ENCODE data around the gene ATN1. TPM values are rescaled to one million over a fixed set of nuclear protein-coding genes. Genes with fewer than 3 reads are reported as not detected.

ATN1 gene
- polyA plus RNA-seq, 1 donor = 66.6 TPM

DNA sequence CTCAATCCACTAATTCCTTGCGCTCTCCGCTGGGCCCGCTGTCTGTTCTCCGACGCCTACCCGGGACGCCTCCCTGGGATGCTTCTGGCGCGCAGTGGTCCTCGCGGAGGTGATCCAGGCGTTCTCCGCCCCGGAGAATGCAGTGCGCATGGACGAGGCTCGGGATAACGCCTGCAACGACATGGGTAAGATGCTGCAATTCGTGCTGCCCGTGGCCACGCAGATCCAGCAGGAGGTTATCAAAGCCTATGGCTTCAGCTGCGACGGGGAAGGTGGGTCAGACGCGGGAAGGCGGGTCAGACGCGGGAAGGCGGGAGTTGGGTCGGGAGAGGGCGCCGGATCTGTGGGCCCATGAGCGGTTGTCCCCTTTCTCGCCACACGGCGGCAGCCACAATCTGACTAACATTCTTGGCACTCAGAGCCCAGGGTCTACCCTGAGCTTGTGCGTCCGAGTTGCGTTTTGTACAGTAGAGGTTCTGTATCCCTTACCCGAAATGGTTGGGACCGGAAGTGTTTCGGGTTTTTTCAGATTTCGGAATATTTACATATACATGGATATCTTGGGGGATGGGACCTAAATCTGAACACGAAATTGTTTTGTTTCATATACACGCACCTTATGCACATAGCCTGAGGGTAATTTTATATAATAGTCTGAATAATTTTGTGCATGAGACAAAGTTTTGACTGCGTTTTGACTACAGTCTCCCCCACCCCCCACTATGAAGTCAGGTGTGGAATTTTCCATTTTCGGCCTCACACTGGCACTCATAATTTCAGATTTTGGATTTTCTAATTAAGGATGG is 16.8 kb downstream of the ATN1 start:
- Histone ChIP-seq H3K27ac (ENCODE audit: low read length) (peak overlapping the region; percentile 98), H3K4me3 (ENCODE audit: low read length) (peak overlapping the region; percentile 70), H3K9me3 (ENCODE audit: control insufficient read depth, low read depth, low read length) (no peaks in the 10 kb centered on the region), H3K4me1 (ENCODE audit: control insufficient read depth, insufficient read depth, low read length) (peaks cover 25% of the 10 kb centered on the region), H3K27me3 (ENCODE audit: control insufficient read depth, insufficient read depth, low read length) (no peaks in the 10 kb centered on the region), H3K36me3 (ENCODE audit: control insufficient read depth, insufficient read depth, low read length) (peaks cover 25% of the 10 kb centered on the region)
- DNase-seq = peak; percentile 86 to 92
- WGBS (ENCODE audit: insufficient coverage, low lambda C conversion rate) = 20% methylated on average over 6 of the region's 48 CpGs

DNA sequence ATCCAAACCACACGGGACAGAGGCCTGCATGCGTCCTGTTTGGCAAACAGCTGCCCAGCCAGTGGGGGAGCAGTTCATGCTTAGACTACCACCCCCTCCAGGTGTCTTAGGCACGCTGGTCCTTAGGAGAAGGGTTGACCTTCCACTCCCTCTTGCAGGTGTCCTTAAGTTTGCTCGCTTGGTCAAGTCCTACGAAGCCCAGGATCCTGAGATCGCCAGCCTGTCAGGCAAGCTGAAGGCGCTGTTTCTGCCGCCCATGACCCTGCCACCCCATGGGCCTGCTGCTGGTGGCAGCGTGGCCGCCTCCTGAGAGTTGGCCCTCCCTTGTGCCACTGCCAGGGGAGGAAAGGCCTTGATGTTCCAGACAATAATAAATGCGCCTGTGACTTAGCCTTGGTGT is 17.9 kb downstream of the ATN1 start:
- Histone ChIP-seq H3K9me3 (ENCODE audit: control insufficient read depth, low read depth, low read length) (no peaks in the 10 kb centered on the region), H3K27me3 (ENCODE audit: control insufficient read depth, insufficient read depth, low read length) (no peaks in the 10 kb centered on the region), H3K4me1 (ENCODE audit: control insufficient read depth, insufficient read depth, low read length) (peaks cover 25% of the 10 kb centered on the region), H3K4me3 (ENCODE audit: low read length) (peak overlapping the region; percentile 29), H3K36me3 (ENCODE audit: control insufficient read depth, insufficient read depth, low read length) (peaks cover 21% of the 10 kb centered on the region), H3K27ac (ENCODE audit: low read length) (peak overlapping the region; percentile 98)
- WGBS (ENCODE audit: insufficient coverage, low lambda C conversion rate) = no CpG with 5 or more reads among the region's 11 CpGs
- no peak for DNase-seq

DNA sequence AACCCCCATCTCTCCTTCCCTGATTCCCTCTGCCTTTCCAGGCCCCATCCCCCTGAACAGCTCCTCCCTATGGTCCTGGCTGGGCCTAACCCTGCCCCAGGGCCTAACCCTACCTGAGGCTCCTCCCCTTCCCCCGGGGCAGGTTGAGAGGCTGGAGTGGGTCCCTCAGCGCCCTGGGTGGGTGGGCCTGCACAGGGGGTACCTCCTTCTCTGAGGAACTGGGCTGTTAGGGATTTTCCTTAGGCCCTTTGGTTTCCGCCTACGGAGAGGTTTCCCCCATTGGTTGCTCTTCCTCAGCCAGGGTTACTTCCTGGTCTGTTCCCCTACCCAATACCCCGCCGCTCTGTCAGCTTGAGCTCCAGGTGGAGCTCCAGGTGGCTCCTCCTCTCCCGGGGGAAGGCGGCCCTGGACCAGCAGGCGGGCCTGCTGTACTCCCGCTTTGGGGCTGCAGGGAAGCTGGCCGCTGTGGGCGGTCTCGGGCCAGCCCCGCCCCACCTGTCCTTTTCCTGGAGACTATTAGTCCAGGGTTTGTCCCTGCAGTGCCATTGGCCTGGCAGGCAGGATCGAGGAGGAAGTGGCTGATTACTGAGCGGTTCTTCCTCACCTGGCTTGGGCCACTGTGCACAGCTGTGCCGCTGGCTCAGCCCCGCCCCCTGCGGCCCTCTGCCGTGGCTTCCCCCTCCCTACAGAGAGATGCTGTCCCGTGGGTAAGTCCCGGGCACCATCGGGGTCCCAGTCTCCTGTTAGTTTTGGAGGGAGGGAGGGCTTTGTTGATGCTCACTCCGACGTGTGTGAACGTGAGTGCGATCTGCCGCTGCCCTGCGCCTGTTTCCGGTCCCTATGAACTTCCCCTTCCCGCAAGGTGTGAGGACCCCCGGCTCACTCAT is 18.5 kb downstream of the ATN1 start:
- no peaks in the 10 kb centered on the region for H3K9me3 ChIP-seq (ENCODE audit: control insufficient read depth, low read depth, low read length)
- peaks cover 14% of the 10 kb centered on the region for H3K36me3 ChIP-seq (ENCODE audit: control insufficient read depth, insufficient read depth, low read length)
- no CpG with 5 or more reads among the region's 32 CpGs for WGBS (ENCODE audit: insufficient coverage, low lambda C conversion rate)
- peak overlapping the region; percentile 98 for H3K27ac ChIP-seq (ENCODE audit: low read length)
- peaks cover 25% of the 10 kb centered on the region for H3K4me1 ChIP-seq (ENCODE audit: control insufficient read depth, insufficient read depth, low read length)
- H3K27me3 ChIP-seq (ENCODE audit: control insufficient read depth, insufficient read depth, low read length) = no peaks in the 10 kb centered on the region
- H3K4me3 ChIP-seq (ENCODE audit: low read length) = peak overlapping the region; percentile 57
- DNase-seq = peak; percentile 97 to 99

DNA sequence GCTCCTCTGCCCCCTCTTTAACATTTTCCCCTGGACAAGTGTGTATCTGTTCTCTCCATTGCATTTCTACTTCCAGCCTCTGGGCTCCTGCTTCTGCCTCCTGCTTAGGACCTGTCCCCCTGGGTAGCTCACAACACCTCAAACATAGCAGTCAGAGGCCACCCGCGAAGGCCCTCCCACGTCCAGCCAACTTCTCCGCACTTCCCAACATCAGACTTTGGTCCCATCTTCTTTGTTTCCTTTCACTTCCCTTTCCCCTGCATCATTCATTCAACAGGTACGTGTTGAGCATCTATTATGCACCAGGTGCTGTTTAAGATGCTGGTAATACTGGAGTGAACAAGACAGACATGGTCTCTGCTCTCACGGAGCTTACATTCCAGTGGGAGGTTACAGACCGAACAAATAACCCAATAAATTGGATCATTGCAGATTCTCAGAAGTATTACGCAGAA is 19.2 kb downstream of the ATN1 start:
- Histone ChIP-seq H3K36me3 (ENCODE audit: control insufficient read depth, insufficient read depth, low read length) (peaks cover 8% of the 10 kb centered on the region), H3K9me3 (ENCODE audit: control insufficient read depth, low read depth, low read length) (no peaks in the 10 kb centered on the region), H3K4me3 (ENCODE audit: low read length) (peak overlapping the region; percentile 57), H3K4me1 (ENCODE audit: control insufficient read depth, insufficient read depth, low read length) (peaks cover 25% of the 10 kb centered on the region), H3K27ac (ENCODE audit: low read length) (peak overlapping the region; percentile 30), H3K27me3 (ENCODE audit: control insufficient read depth, insufficient read depth, low read length) (no peaks in the 10 kb centered on the region)
- 27% methylated on average over 2 of the region's 8 CpGs for WGBS (ENCODE audit: insufficient coverage, low lambda C conversion rate)
- no peak for DNase-seq

DNA sequence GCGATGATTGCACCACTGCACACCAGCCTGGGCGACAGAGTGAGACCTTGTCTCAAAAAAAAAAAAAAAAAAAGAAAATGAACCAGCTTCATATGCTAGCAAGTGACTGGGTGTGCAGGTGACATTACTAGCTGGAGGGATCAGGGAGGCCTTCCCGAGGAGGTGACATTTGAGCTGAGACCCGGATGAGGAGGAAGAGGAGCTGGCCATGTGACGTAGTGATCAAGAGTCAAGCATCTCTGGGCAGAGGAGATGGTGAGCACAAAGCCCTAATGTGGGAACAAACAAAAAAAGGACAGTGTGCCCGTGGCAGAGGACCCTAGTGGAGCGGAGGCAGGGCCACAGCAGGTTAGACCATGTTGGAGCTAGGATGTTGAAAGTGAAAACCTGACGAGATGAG is 19.9 kb downstream of the ATN1 start:
- no peaks in the 10 kb centered on the region for H3K27me3 ChIP-seq (ENCODE audit: control insufficient read depth, insufficient read depth, low read length)
- no peaks in the 10 kb centered on the region for H3K9me3 ChIP-seq (ENCODE audit: control insufficient read depth, low read depth, low read length)
- WGBS (ENCODE audit: insufficient coverage, low lambda C conversion rate) = 77% methylated on average over 3 of the region's 8 CpGs
- peaks cover 3% of the 10 kb centered on the region for H3K36me3 ChIP-seq (ENCODE audit: control insufficient read depth, insufficient read depth, low read length)
- H3K27ac ChIP-seq (ENCODE audit: low read length) = no peak overlapping the region
- no peak overlapping the region for H3K4me3 ChIP-seq (ENCODE audit: low read length)
- peaks cover 25% of the 10 kb centered on the region for H3K4me1 ChIP-seq (ENCODE audit: control insufficient read depth, insufficient read depth, low read length)
- no peak for DNase-seq

DNA sequence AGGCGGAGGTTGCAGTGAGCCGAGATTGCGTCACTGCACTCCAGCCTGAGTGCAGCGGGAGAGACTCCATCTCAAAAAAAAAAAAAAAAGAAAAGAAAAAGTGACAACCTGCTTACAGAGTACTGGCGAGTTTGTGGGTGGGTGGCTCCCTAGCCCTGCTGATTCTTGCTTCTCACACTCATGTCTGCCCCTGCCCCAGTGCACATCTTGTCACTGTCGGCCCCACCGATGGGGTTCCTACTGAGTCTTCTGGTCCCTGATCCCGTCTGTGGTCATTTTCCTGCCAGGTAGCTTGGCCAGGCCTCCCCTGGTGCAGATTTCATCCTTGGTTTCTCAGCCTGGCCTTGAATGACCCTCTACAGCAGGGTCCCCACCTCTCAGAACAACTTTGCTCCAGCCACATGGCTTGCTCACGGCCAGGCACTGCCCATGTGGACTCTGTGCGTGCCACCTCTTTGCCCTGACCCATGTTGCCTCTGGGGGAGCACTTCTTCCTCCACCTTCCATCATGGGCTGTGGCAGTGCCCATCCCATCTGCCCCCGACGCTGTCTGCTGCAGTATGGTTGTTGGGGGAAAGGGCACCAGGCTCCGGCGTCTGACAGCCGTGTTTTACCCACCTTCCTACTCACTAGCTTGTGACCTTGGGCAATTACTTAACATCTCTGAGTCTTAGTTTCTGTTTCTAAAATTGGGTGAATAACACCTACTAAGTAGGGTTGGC is 21.3 kb downstream of the ATN1 start:
- no peak overlapping the region for H3K4me3 ChIP-seq (ENCODE audit: low read length)
- peaks cover 21% of the 10 kb centered on the region for H3K4me1 ChIP-seq (ENCODE audit: control insufficient read depth, insufficient read depth, low read length)
- H3K27ac ChIP-seq (ENCODE audit: low read length) = no peak overlapping the region
- no peaks in the 10 kb centered on the region for H3K27me3 ChIP-seq (ENCODE audit: control insufficient read depth, insufficient read depth, low read length)
- WGBS (ENCODE audit: insufficient coverage, low lambda C conversion rate) = 100% methylated on average over 1 of the region's 15 CpGs
- H3K9me3 ChIP-seq (ENCODE audit: control insufficient read depth, low read depth, low read length) = no peaks in the 10 kb centered on the region
- no peak for DNase-seq
- peaks cover 2% of the 10 kb centered on the region for H3K36me3 ChIP-seq (ENCODE audit: control insufficient read depth, insufficient read depth, low read length)

DNA sequence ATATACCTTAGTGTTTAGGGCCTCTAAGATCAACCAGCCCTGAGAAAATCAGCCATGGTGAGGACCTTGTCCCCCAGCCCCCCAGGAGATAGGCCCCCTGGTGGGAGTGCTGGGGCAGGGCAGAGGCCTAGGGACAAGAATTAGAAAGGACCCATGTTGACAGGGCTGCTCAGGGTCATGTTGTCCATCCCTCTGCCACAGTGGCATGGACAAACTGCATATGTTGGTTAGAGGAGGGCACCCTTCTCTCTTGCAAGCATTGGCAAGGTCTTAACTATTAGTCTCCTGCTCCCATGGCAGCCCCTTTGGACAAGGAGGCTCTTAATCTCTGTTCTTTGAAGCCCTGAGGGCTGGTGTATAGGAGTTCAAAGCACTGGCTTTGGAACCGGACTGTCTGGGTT is 22.6 kb downstream of the ATN1 start:
- WGBS (ENCODE audit: insufficient coverage, low lambda C conversion rate) = no CpG with 5 or more reads among the region's 1 CpG
- no peak overlapping the region for H3K4me3 ChIP-seq (ENCODE audit: low read length)

DNA sequence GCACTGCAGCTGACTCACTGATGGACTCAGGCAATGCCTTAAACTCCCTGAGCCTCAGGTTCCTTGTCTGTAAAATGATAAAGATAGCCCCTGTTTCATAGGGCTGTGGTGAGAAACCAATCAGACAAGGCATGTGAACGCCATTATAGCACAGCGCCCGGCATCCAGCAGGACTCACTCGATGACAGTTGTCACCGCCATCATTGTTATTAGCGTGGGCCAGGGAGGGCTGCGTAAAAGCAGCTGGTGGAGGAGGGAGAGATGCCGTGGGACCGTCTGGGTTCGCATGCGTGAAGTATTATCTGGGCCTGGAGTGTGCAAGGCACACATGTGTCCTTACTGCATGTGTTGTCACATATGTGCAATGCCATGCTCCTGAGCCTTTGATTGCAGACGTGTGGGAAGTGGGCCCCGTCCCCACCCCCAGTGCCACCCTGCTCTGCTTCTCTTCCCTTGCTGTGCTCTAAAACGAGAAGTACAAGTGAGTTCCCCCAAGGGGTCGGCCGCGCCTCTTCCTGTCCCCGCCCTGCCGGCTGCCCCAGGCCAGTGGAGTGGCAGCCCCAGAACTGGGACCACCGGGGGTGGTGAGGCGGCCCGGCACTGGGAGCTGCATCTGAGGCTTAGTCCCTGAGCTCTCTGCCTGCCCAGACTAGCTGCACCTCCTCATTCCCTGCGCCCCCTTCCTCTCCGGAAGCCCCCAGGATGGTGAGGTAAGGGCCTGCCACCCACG is 23.2 kb downstream of the ATN1 start, which contains the start of gene PTPN6:
PTPN6 (plus strand) TSS at position 546 of the 730 bp plus-strand sequence; CDS start at position 703, 157 bp downstream.
- no peak for DNase-seq
- Histone ChIP-seq H3K9me3 (ENCODE audit: control insufficient read depth, low read depth, low read length) (no peaks in the 10 kb centered on the region), H3K27me3 (ENCODE audit: control insufficient read depth, insufficient read depth, low read length) (no peaks in the 10 kb centered on the region), H3K27ac (ENCODE audit: low read length) (no peak within 1 kb of the TSS), H3K4me1 (ENCODE audit: control insufficient read depth, insufficient read depth, low read length) (peaks cover 5% of the 10 kb centered on the region), H3K36me3 (ENCODE audit: control insufficient read depth, insufficient read depth, low read length) (peaks cover 10% of the 10 kb centered on the region), H3K4me3 (ENCODE audit: low read length) (peak within 1 kb of the TSS; percentile 38)
- no CpG with 5 or more reads among the region's 25 CpGs for WGBS (ENCODE audit: insufficient coverage, low lambda C conversion rate)

More for the DNA sequence above, 22.6 kb downstream of the ATN1 start:
- Histone ChIP-seq H3K9me3 (ENCODE audit: control insufficient read depth, low read depth, low read length) (no peaks in the 10 kb centered on the region), H3K27me3 (ENCODE audit: control insufficient read depth, insufficient read depth, low read length) (no peaks in the 10 kb centered on the region), H3K4me1 (ENCODE audit: control insufficient read depth, insufficient read depth, low read length) (peaks cover 11% of the 10 kb centered on the region), H3K27ac (ENCODE audit: low read length) (no peak overlapping the region), H3K36me3 (ENCODE audit: control insufficient read depth, insufficient read depth, low read length) (peaks cover 9% of the 10 kb centered on the region)
- no peak for DNase-seq

DNA sequence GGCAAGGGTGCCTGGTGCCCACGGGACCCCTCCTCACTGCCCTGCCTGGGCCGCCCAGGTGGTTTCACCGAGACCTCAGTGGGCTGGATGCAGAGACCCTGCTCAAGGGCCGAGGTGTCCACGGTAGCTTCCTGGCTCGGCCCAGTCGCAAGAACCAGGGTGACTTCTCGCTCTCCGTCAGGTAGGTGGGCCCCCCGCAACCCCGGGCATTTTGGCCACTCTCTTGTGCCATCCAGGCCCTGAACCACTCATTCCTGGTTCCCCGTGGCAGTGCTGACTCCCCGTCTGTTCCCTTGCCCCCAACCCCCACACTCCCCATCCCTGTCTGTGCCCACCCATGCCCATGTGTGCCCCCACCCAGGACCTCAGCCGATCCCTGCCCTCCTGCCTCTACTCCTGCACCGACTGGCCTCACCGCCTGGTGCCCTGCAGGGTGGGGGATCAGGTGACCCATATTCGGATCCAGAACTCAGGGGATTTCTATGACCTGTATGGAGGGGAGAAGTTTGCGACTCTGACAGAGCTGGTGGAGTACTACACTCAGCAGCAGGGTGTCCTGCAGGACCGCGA is 23.9 kb downstream of the ATN1 start:
- H3K27ac ChIP-seq (ENCODE audit: low read length) = no peak overlapping the region
- peak overlapping the region; percentile 38 for H3K4me3 ChIP-seq (ENCODE audit: low read length)
- H3K27me3 ChIP-seq (ENCODE audit: control insufficient read depth, insufficient read depth, low read length) = no peaks in the 10 kb centered on the region
- no peak for DNase-seq
- peaks cover 16% of the 10 kb centered on the region for H3K36me3 ChIP-seq (ENCODE audit: control insufficient read depth, insufficient read depth, low read length)
- H3K9me3 ChIP-seq (ENCODE audit: control insufficient read depth, low read depth, low read length) = no peaks in the 10 kb centered on the region
- H3K4me1 ChIP-seq (ENCODE audit: control insufficient read depth, insufficient read depth, low read length) = peaks cover 5% of the 10 kb centered on the region
- no CpG with 5 or more reads among the region's 20 CpGs for WGBS (ENCODE audit: insufficient coverage, low lambda C conversion rate)
